HG03520 (cell line): ENCODE results near the gene OOSP4A.

ENCODE experiments used
- ATAC-seq: cut with Tn5 transposase; IDR thresholded peaks from one replicate; pipeline ENCODE4 v1.9.1; 2021; ENCODE audit warnings: mild to moderate bottlenecking, moderate library complexity; ENCODE audit not compliant: unreplicated experiment

The OOSP4A gene

DNA sequence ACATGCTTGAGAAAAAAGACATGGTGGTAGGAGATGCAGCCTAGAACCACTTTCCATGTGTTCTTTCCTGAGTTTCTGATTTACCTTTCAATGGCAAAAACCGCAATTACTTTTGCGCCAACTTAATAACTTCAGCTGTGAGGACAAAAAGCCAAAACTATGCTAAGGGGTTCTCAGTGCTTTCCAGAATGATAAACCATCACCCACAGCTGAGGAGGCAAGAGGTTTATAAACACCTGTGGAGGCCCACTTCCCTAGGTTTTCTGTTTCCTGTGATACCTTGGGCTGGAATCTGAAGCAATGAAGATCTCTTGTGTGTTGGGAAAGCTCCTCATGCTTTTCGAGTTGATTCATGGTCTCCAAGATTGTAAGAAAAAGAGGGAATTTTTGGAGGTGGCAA, at the start of gene OOSP4A:
Gene OOSP4A (plus strand): TSS at position 301 of the 400 bp plus-strand sequence. CDS start 0 bp downstream, at position 301.
- ATAC-seq, result no peak

DNA sequence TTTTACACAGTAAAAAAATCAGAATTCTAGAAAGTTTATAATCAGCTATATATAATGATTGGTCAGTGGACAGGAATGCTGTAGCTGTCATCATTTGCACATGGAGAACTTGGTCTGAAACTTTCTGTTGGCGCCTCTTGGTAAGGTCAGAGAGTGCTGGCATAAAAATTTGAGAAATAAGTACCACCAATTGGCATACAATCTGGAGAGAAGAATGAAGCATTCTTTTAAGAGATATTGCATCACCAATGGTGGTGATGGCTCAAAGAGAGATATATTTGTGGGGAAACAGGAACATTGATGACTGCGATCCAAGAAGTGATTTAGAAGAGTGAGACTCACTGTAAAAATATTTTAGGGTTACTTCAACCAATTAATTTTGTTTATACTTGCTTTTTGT, 45.4 kb upstream of the OOSP4A start:
- no peak for ATAC-seq

GRCh38 chr11:59918987-59919589, 44.7 kb upstream of the OOSP4A start:
- no peak for ATAC-seq

DNA sequence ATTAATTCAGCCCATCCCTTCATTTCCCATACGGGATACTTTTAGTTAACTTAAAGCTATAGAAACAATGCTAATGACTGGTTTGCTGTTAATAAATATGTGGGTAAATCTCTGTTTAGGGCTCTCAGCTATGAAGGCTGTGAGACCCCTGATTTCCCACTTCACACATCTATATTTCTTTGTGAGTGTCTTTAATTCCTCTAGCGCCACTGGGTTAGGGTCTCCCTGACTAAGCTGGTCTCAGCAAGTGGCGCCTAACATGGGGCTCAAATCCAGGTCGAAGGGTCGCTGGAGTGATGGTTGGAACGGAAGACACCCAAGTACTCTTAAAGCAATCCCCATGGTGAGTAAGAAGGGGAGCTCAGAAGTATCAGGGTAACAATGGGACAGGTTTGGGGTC, 40.0 kb upstream of the OOSP4A start:
- ATAC-seq, result no peak

- ATAC-seq, result no peak
Observed at GRCh38 chr11:59931688-59932087, 32.1 kb upstream of the OOSP4A start.

GRCh38 chr11:59938132-59938531, 25.7 kb upstream of the OOSP4A start, which contains the start of gene OOSP1:
OOSP1 (plus strand) TSS chr11:59938432; CDS start chr11:59938455, 23 bp downstream.
- no peak for ATAC-seq

DNA sequence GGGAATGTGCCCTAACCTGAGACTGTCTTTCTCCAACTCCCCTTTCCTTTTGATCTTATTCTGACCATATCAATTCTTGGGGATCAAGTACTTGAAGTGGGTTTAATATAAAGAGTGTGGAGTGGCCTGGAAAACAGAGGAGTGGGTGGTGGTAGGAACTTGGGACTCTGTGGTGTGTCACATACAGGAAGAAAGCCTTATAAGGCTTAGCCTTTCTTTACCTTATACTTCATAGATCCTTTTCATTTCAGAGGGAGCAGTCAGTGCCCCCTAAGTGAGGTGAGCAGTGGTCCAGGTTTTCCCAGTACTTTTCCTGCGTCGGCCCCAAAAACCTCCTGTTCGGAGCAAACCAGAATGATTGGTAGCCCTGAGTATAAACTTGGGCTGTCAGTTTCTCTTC, 25.1 kb upstream of the OOSP4A start:
- no peak for ATAC-seq

DNA sequence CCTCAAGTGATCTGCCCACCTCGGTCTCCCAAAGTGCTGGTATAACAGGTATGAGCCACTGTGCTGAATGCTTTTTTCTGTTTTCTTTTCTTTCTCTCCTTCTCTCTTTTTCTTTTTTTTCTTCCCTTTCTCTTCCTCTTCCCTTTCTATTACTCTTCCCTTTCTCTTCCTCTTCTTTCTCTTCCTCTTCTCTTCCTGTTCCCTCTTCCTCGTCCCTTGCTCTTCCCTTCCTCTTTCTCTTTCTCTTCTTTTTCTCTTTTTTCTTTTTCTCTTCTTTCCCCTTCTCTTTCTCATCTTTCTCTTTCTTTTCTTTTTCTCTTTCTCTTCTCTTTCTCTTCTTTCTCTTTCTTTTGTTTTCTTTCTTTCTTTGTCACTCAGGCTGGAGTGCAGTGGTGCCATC, 24.4 kb upstream of the OOSP4A start:
- no peak for ATAC-seq

DNA sequence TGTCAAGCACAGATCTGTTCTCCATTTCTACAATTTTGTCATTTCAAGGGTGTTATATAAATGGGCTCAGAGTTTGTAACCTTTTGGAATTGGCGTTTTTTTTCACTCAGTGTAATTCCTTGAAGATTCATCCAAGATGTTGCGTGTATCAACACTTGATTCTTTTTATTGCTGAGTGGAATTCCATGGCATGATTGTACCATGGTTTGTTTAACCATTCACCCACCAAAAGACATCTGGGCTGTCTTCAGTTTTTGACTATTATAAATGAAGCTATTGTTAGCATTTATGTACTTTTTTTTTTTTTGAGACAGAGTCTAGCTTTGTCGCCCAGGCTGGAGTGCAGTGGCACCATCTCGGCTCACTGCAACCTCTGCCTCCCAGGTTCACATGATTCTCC, 22.7 kb upstream of the OOSP4A start:
- no peak for ATAC-seq

- no peak for ATAC-seq
Observed at GRCh38 chr11:59943997-59944714, 19.7 kb upstream of the OOSP4A start.

- ATAC-seq, result no peak
Observed at GRCh38 chr11:59944720-59945119, 19.1 kb upstream of the OOSP4A start.

DNA sequence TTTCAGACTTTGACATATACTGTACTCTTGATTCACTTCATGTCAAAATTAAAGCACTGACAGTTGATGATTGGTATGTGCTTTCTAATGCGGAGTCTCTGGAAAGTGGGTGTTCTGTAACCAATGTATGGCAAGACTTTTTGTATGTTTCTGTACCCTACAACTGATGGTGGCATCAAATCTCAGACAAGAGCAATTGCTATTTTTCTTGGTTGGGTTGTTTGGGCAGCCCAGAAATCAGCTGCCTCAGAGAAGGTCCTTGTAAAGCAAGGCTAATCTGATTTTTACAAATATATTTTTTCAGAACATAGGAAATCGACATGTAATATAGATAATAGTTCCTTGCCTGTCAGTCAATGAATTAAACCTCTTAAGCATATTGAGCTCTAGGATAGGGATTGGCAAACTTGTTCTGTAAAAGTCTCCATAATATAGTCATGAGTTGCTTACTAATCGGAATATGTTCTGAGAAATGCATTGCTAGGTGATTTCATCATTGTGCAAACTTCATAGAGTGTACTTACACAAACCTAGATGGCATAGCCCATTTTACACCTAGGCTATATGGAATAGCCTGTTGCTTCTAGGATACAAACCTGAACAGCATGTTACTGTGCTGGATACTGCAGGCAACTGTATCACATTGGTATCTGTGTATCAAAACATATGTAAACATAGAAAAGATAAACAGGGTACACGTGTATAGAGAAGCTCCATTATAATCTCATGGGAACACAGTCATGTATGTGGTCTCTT, 10.2 kb upstream of the OOSP4A start:
- no peak for ATAC-seq

GRCh38 chr11:59954219-59954847, 9.5 kb upstream of the OOSP4A start:
- no peak for ATAC-seq

- no peak for ATAC-seq
Observed at GRCh38 chr11:59957094-59957493, 6.7 kb upstream of the OOSP4A start.

- ATAC-seq, result no peak
Observed at GRCh38 chr11:59960502-59961381, 3.1 kb upstream of the OOSP4A start.

DNA sequence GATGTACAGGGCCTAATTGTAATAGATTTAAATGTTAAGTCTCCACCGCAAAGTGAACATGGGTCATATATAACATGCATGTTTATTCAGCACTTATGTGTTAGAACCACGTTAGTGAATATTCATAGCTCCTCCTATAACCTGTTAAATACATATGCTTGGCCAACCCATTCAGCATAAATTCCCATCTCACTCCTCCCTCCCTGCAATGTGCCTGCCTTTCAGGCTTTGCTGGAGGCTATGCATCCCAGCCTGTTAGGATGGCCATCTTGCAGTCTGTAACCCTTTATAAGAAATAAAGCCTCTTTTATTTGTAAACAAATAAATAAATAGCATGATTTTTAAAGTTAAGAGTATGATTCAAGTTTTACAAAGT, 1.7 kb upstream of the OOSP4A start:
- ATAC-seq, result no peak

GRCh38 chr11:59965424-59965823, 1.6 kb downstream of the OOSP4A start:
- no peak for ATAC-seq

GRCh38 chr11:59966201-59966600, 2.4 kb downstream of the OOSP4A start:
- ATAC-seq, result no peak

- no peak for ATAC-seq
Observed at GRCh38 chr11:59967677-59968394, 4.0 kb downstream of the OOSP4A start.

GRCh38 chr11:59968395-59968783, 4.6 kb downstream of the OOSP4A start:
- no peak for ATAC-seq
